HG02943 (cell line): ENCODE results near the gene CIART.
A peak's percentile ranks its signal among the peaks of the same experiment; 100 is the strongest.
"Not testable (repeated sequence)": the region's sequence is repeated elsewhere in the genome, so short reads cannot be mapped to it uniquely, and the experiment has no call there.

Experiments used
- ATAC-seq: cut with Tn5 transposase; IDR thresholded peaks from one replicate; pipeline ENCODE4 v1.9.1; 2021; ENCODE audit warnings: mild to moderate bottlenecking, low read depth, moderate library complexity; ENCODE audit not compliant: unreplicated experiment

The CIART gene

GRCh38 chr1:150281758-150282557, at the start of gene CIART:
Gene CIART, plus strand, starts transcription at chr1:150282554. Its CDS starts 714 bp downstream, at chr1:150283268.
- no peak for ATAC-seq

- ATAC-seq, result not testable (repeated sequence)
These were observed 49.4 kb upstream of the CIART start for GRCh38 chr1:150232921-150233320.

- ATAC-seq, result no peak
These were observed 48.7 kb upstream of the CIART start for GRCh38 chr1:150233359-150234308.

- ATAC-seq, result no peak
These were observed 48.1 kb upstream of the CIART start for GRCh38 chr1:150234309-150234565.

GRCh38 chr1:150234566-150235293, 47.6 kb upstream of the CIART start:
- peak; percentile 39 for ATAC-seq

GRCh38 chr1:150235294-150235851, 47.0 kb upstream of the CIART start:
- no peak for ATAC-seq

GRCh38 chr1:150235852-150236613, 46.3 kb upstream of the CIART start, which contains the start of gene ANP32E:
Gene ANP32E, minus strand, starts transcription at chr1:150236112. Its CDS starts 326 bp downstream, at chr1:150235786.
- ATAC-seq, result peak; percentile 77

GRCh38 chr1:150236614-150237100, 45.7 kb upstream of the CIART start:
- no peak for ATAC-seq

- ATAC-seq, result not testable (repeated sequence)
These were observed 45.2 kb upstream of the CIART start for GRCh38 chr1:150237176-150237575.

- no peak for ATAC-seq
These were observed 44.6 kb upstream of the CIART start for GRCh38 chr1:150237746-150238145.

GRCh38 chr1:150243003-150243402, 39.4 kb upstream of the CIART start:
- ATAC-seq, result no peak

GRCh38 chr1:150249936-150250335, 32.4 kb upstream of the CIART start:
- no peak for ATAC-seq

GRCh38 chr1:150256198-150256553, 26.2 kb upstream of the CIART start:
- no peak for ATAC-seq

GRCh38 chr1:150256554-150257341, 25.6 kb upstream of the CIART start:
- no peak for ATAC-seq

- ATAC-seq, result no peak
These were observed 24.4 kb upstream of the CIART start, which contains the start of gene CA14 for GRCh38 chr1:150257624-150258585. Gene CA14, plus strand, starts transcription at chr1:150257774. Its CDS starts 355 bp downstream, at chr1:150258129.

GRCh38 chr1:150259217-150259616, 23.1 kb upstream of the CIART start:
- no peak for ATAC-seq

GRCh38 chr1:150259758-150260669, 22.3 kb upstream of the CIART start:
- ATAC-seq, result no peak
